ENCODE measurements around the gene TMEM248.
A peak's percentile ranks its signal among the peaks of the same experiment; 100 is the strongest.
"Not testable (repeated sequence)": the region's sequence is repeated elsewhere in the genome, so short reads cannot be mapped to it uniquely, and the experiment has no call there.

Gene TMEM248

GRCh38 chr7:66953044-66953427 lies 32.0 kb downstream of the TMEM248 start:
- no peak for DNase-seq

GRCh38 chr7:66957595-66958290 lies 36.7 kb downstream of the TMEM248 start:
- DNase-seq = no peak

- DNase-seq = no peak
These were observed 37.7 kb downstream of the TMEM248 start for GRCh38 chr7:66958538-66959350.

DNA sequence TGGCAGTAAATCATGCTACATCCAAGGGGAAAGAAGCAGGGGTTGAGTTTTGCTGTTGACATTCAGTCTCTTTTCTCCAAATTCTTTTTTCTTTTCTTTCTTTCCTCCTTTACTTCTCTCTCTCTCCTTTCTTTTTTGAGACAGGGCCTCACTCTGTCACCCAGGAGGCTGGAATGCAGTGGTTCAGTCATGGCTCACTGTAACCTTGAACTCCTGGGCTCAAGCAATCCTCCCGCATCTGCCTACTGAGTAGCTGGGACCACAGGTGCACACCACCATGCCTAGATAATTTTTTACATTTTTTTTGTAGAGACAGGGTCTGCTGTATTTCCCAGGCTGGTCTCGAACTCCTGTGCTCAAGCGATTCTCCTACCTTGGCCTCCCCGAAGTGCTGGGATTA lies 39.2 kb downstream of the TMEM248 start:
- no peak for DNase-seq

DNA sequence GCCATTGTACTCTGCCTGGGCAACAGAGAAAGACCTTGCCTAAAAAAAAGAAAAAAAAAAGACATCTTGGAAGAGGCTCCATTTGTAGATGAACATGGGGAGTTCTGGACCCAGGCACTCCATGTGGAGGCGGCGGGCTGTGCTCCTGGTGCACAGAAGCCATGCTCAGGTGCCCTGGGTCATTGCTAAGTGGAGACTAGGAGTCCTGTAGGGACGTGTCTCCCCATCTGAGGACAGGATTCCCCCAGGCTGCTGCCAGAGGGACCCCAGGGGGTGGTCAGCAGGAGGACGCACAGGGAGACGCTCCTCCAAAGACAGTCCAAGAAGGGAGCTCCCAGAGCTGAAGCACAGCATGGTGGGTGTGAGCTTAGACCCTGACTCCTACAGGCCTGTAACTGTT lies 40.1 kb downstream of the TMEM248 start:
- no peak for DNase-seq

DNA sequence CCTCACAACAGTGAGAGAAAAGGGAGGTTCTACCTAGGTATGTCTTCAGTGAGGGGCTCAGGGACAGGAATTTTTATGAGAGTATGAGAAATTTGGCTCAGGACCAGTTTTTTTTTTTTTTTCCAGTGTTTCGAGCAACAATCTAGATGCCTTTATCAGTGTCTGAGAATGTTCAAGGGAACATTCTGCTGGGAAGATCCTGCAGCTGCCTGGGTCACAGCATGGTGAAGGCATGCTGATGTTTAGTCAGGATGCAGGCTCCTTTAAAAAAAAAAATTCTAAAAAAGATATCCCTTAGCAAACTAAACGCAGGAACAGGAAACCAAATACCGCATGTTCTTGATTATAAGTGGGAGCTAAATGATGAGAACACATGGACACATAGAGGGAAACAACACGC lies 43.4 kb downstream of the TMEM248 start:
- DNase-seq = no peak

- DNase-seq = no peak
These were observed 46.0 kb downstream of the TMEM248 start for GRCh38 chr7:66967029-66967428.

DNA sequence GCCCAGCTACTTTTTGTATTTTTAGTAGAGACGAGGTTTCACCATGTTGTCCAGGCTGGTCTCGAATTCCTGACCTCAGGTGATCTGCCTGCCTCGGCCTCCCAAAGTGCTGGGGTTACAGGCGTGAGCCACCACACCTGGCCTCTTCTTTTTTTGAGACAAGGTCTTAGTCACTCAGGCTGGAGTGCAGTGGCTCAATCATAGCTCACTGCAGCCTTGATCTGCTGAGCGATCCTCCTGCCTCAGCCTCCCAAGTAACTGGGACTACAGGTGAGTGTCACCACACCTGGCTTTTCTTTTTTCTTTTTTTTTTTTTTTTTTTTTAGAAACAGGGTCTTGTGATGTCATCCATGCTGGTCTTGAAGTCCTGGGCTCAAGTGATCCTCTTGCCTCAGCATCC lies 48.0 kb downstream of the TMEM248 start:
- not testable (repeated sequence) for DNase-seq

- no peak for DNase-seq
These were observed 49.3 kb downstream of the TMEM248 start for GRCh38 chr7:66970310-66970709.

DNA sequence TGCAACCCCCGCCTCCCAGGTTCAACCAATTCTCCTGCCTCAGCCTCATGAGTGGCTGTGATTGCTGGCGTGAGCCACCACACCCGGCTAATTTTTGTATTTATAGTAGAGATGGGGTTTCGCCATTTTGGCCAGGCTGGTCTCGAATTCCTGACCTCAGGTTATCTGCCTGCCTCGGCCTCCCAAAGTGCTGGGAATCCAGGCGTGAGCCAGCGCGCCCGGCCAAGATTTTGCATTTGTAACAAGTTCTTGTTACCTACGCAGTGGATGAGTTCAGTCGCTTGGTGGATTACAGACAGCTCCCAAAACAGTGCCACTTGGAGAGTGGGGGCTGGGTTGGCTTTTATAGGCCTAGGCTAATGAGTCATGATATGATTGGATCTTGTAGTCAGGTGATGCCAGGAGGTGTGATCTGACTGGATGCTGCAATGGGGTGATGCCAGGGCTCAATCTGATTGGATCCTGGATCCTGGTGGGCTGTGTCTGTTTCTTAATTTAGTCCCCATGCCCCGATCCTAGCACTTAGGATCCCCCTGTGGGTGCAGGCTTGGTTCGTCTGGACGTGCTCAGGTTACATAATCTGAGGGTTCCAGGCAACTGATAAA lies 54.1 kb downstream of the TMEM248 start:
- DNase-seq = peak; percentile 53

DNA sequence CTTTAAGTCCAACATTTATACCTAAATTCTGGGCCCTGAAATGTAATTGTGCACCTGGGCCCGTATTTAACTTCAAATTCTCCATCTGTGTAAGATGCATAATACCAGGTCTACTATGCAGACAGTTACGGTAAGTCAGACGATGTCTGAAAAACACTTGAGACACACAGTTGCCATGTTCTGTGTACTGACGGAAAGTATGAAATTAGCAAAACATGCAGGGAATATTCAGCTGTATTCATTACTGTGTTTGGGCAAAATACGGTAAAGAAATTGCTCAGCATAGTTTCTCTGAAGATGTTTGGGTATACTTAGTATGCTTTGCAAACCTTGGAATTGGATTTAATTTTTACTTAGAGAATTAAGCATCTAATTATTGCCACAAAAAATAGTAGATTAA lies 57.3 kb downstream of the TMEM248 start:
- not testable (repeated sequence) for DNase-seq

DNA sequence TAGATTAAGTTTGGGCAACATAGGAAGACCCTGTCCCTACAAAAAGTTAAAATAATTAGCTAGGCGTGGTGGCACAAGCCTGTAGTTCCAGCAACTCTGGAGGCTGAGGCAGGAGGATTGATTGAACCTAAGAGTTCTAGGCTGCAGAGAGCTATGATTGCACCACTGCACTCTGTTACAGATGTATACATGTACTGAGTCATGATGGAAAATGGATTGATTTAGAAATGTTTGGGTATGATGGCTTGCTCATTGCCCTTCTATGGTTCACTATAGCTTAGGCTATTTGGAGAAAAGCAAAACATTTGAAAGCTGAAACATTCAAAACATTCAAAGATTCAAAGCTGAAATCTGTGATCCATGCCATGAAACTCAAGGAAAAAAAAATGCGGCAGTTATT lies 58.0 kb downstream of the TMEM248 start:
- not testable (repeated sequence) for DNase-seq

DNA sequence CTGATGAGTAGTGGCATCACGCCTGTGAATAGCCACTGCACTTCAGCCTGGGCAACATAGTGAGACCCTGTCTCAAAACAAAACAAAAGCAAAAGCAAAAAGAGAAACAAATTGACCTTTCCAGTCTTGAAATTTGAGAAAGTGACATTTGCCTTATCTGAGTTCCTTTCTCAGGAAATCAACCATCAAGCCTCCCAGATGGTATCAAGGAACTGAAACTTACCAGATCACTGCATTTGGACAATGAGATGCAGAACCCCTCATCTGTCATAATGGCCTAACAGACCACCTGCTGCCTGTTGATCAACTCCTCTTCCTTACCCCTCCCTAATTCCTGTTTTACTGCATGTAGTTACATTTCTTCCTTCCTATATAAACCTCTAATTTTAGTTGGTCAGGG lies 59.3 kb downstream of the TMEM248 start:
- not testable (repeated sequence) for DNase-seq

- DNase-seq = not testable (repeated sequence)
These were observed 68.5 kb downstream of the TMEM248 start for GRCh38 chr7:66989552-66989951.

DNA sequence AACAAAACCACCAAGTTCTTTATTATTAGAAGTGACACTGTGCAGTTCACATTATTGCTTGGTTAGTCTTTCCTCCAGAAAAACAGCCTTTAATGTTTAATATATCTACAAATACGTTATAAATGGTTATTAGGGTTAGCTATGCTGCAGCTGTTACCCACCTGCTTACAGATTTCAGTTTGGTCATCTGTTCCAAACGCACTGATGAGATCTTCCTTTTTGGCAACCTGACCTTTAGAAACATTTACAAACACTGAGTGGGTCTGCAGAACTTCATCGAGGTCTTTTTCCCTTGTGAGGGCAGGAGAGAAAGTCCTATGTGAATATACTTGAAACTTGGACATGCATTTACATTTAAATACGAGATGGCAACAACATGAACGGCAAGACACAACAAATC lies 73.0 kb downstream of the TMEM248 start:
- not testable (repeated sequence) for DNase-seq

DNA sequence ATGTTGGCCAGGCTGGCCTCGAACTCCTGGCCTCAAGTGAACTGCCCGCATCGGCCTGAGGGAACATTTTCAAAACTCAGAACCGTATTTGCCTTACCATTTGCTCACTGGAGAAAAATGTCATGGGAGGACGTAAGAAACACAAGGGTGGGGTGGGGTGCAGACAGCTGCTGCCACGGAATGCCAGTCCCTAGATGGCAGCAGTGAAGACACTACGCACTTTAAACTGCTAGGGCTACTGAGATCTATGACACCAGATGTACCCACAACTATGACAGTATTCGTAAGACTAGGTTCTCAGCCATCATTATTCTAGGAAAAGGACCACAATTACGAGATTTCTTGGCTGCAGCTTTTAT lies 73.6 kb downstream of the TMEM248 start:
- peak; percentile 68 for DNase-seq

DNA sequence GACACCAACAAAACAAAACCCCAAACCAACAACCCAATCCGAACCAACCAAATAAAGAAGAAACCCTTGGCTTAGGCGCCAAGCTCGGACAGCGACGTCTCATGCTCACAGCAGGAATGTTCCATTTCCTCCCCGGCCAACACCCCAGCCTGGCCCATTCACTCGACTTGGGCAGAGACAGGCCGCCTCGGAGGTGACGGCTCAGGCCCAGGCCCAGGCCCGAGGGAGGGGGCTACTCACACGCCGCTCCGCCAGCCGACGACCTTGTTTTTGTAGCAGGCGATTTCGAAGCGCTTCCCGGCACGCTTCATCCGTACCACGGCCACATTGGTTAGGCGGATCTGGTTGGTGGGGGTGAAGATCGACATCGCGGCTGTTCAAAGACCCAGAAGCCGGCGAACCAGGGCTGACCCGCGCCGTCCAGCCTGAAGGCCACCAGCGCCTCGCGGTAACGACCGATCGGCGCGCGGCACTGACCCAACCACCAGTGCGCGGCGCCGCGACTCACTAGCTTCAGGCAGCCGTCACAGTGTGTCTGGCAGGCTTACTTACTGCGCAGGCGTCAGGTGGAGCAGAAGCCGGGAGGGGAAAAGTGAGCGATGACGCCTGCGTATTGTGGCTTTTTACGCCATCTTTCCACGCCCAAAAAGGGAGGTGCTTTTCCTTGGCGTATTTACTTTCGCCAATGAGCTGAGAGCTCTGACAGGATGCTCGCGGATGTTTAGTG lies 74.2 kb downstream of the TMEM248 start, which contains the start of gene SBDS:
Gene SBDS, minus strand, starts transcription at position 537 of the 727 bp plus-strand sequence. Its CDS starts 169 bp downstream, at position 368.
- DNase-seq = peak; percentile 97

DNA sequence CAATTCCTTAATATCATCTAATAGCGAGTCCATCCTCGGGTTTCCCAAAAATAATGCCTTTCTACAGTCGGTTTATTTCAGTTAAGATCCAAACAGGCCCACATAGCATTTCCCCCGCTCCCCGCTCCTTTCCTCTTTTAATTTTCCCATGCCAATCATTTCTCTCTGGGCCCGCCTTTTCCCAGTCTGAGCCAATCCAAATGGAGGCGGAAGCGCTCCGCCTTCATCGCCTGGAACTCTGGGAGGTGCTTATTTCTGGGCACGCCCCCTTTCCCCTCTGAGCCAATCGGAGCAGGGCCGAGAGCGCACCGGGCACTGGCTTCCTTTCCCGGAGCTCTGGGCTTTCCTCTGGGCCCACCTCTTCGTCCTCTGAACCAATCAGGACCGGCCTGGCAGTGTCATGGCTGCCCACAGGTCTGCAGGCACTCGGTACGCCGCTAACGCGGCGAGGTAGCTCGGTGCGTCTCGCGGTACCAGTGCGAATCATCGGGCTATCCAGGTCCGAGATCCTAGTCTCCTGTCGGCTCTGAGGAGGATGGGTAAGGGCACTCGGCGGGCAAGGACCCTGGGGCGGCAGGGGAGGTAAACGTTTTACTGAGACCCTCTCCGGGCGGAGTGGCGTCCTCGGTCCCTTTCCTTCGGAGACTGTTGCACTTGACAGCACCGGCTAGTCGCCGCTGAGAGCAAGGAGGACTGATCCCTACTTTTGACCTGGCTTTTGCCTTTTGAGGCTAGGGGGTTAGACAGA lies 75.6 kb downstream of the TMEM248 start, which contains the start of gene TYW1:
Gene TYW1, plus strand, starts transcription at position 390 of the 748 bp plus-strand sequence. Its CDS starts 146 bp downstream, at position 536.
- peak; percentile 97 for DNase-seq

GRCh38 chr7:67000601-67001258 lies 79.7 kb downstream of the TMEM248 start:
- DNase-seq = peak; percentile 25

GRCh38 chr7:67004145-67004544 lies 83.1 kb downstream of the TMEM248 start:
- not testable (repeated sequence) for DNase-seq

DNA sequence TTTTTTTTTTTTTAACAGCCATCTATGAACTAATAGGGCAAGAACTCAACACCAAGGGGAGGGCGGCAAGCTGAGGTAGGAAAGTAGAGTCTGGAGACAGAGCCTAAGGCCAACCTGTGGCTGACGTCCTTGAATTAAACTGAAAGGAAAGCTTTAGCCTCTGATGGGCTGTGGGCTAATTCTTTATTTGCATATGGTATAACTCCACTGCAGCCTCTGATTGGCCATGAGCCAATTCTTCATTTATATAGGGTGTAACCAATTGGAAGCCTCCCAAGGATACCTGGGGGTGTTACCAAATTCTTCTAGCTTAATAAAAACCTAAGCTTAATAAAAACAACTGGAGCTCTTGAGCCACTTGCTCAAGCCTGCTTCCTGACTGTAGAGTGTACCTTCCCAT lies 85.9 kb downstream of the TMEM248 start:
- DNase-seq = no peak
